Tibial artery (tissue), 4 donors: ENCODE data around the gene SCYL1.

ENCODE experiments used
- DNase-seq, 2 donors: peaks; one replicate each; pipeline ENCODE4 v3.0.0-alpha.2; 2019
- H3K27ac ChIP-seq, 2 donors: fragments of 200-600 bp; sonication (generic) in 1 of 2; 1 replicate in 1 of 2; 2 replicates in 1 of 2; pipeline ENCODE4 v1.5.1; 2018 to 2019; ENCODE audit warnings: mild to moderate bottlenecking in 1 of 2
- H3K27me3 ChIP-seq, 2 donors: fragments of 200-600 bp; sonication (generic) in 1 of 2; one replicate each; pipeline versions ENCODE4 v1.5.1 to v1.6.0; 2016 to 2019
- H3K36me3 ChIP-seq, 3 donors: fragments of 200-600 bp; sonication (generic) in 2 of 3; one replicate each; pipeline ENCODE4 v1.5.1; 2016 to 2019; ENCODE audit warnings: mild to moderate bottlenecking in 2 of 3
- H3K4me1 ChIP-seq, 4 donors: fragments of 200-600 bp; sonication (generic) in 2 of 4; 1 replicate in 3 of 4; 2 replicates in 1 of 4; pipeline ENCODE4 v1.5.1; 2016 to 2019
- H3K4me3 ChIP-seq, 2 donors: fragments of 200-600 bp; sonication (generic) in 1 of 2; 1 replicate in 1 of 2; 2 replicates in 1 of 2; pipeline ENCODE4 v1.5.1; 2018 to 2019; ENCODE audit warnings: mild to moderate bottlenecking in 2 of 2
- H3K9me3 ChIP-seq, 3 donors: fragments of 200-600 bp; sonication (generic) in 1 of 3; one replicate each; pipeline ENCODE4 v1.5.1; 2016 to 2019
- CTCF ChIP-seq, 2 experiments: fragments of 200-600 bp in 1 of 2; fragments of 450-650 bp in 1 of 2; IDR thresholded peaks; one replicate each; pipeline ENCODE4 v1.5.1; 2017 to 2019; ENCODE audit warnings: antibody characterized with exemption in 2 of 2, mild to moderate bottlenecking in 1 of 2, moderate library complexity in 1 of 2
- intact Hi-C: fragments of 100-400 bp; cut with DNase I; formaldehyde crosslinking; loops from one replicate; pipeline ENCODE4 v1.15.0; 2023; ENCODE audit warnings: low total_unique reads

SCYL1 gene

GRCh38 chr11:65556470-65557279, 31.8 kb downstream of the SCYL1 start:
- Histone ChIP-seq H3K27me3 (no peaks in the 10 kb centered on the region), H3K27ac (peak overlapping the region; percentile 96 to 98), H3K4me3 (peak overlapping the region; percentile 58 to 75), H3K4me1 (peaks cover 9 to 73% (median 66%) of the 10 kb centered on the region in 4 donors), H3K36me3 (peaks cover 0 to 24% (median 22%) of the 10 kb centered on the region in 3 donors), H3K9me3 (no peaks in the 10 kb centered on the region)
- intact Hi-C loops = no loop called here
- TF ChIP-seq CTCF (IDR thresholded peaks at IDR 0.05) = no peak
- no peak for DNase-seq

- intact Hi-C loops = no loop called here
- Histone ChIP-seq H3K4me1 (peaks cover 9 to 73% (median 66%) of the 10 kb centered on the region in 4 donors), H3K9me3 (no peaks in the 10 kb centered on the region), H3K4me3 (peak overlapping the region; percentile 58 to 75), H3K36me3 (peaks cover 0 to 18% (median 17%) of the 10 kb centered on the region in 3 donors), H3K27ac (peak overlapping the region; percentile 96 to 98), H3K27me3 (no peaks in the 10 kb centered on the region)
- TF ChIP-seq CTCF (IDR thresholded peaks at IDR 0.05) = no peak
- DNase-seq = peak in 1 of 2 donors; percentile 74
Measured at GRCh38 chr11:65557280-65558001, 32.6 kb downstream of the SCYL1 start.

GRCh38 chr11:65558002-65558929, 33.4 kb downstream of the SCYL1 start, which contains the start of gene LTBP3:
Gene LTBP3, minus strand, starts transcription at chr11:65558359. Its CDS starts 400 bp downstream, at chr11:65557959.
- TF ChIP-seq CTCF (IDR thresholded peaks at IDR 0.05) = no peak
- Histone ChIP-seq H3K4me1 (peaks cover 9 to 73% (median 66%) of the 10 kb centered on the region in 4 donors), H3K27ac (peak within 1 kb of the TSS; percentile 96 to 98), H3K27me3 (no peaks in the 10 kb centered on the region), H3K9me3 (no peaks in the 10 kb centered on the region), H3K4me3 (peak within 1 kb of the TSS; percentile 58 to 75), H3K36me3 (peaks cover 0 to 9% (median 9%) of the 10 kb centered on the region in 3 donors)
- DNase-seq = peak; percentile 89 to 96
- intact Hi-C loops = no loop called here

- DNase-seq = peak; percentile 73 to 90
- Histone ChIP-seq H3K27ac (peak overlapping the region; percentile 96 to 98), H3K9me3 (no peaks in the 10 kb centered on the region), H3K27me3 (no peaks in the 10 kb centered on the region), H3K4me1 (peaks cover 9 to 66% (median 59%) of the 10 kb centered on the region in 4 donors), H3K4me3 (peak overlapping the region; percentile 58 to 75), H3K36me3 (peaks cover 0 to 2% (median 1%) of the 10 kb centered on the region in 3 donors)
- TF ChIP-seq CTCF (IDR thresholded peaks at IDR 0.05) = no peak
- intact Hi-C loops = no loop called here
Measured at GRCh38 chr11:65558930-65559509, 34.1 kb downstream of the SCYL1 start.

- intact Hi-C loops = no loop called here
- TF ChIP-seq CTCF (IDR thresholded peaks at IDR 0.05) = no peak
- Histone ChIP-seq H3K4me3 (peak overlapping the region in 1 of 2 donors; percentile 75), H3K27ac (peak overlapping the region; percentile 96 to 98), H3K4me1 (peaks cover 9 to 61% (median 55%) of the 10 kb centered on the region in 4 donors), H3K36me3 (no peaks in the 10 kb centered on the region), H3K27me3 (no peaks in the 10 kb centered on the region), H3K9me3 (no peaks in the 10 kb centered on the region)
- DNase-seq = no peak
Measured at GRCh38 chr11:65559535-65559934, 34.7 kb downstream of the SCYL1 start.
